Measurements from ENCODE around the gene TBC1D5.

The TBC1D5 gene

DNA sequence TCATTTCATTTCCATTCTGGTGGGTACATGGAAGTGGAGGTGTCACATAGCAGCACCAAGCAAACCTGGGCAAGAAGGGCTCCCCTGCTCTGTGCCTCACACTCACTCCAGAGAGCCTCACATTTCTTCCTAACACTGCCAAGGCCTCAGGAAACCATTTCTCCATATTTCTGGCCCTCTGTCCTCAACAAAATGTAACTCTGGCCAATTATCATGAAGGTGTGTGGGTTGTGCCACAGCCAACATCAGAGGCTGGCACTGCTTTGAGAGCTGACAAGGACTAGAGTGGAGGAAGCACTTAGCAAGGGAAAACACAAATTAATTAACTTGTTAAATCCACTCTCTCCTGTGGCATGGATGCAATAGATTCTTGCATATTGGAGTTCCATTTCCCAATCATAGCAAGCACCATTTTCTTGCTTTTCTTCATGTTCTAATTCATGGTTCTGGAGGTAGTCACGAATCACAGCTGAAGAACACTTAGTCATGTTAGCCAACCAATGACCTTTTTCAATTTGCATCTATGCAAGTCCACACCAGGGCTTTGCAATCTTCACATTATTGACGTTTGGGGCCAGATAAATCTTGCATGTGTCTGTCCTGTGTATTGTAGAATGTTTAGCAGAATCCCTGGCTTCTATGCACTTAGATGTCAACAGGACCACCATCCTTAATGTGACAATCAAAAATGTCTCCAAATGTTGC lies 616.5 kb downstream of the TBC1D5 start:
- DNase-seq = no peak

GRCh38 chr3:17122758-17123157 lies 619.7 kb downstream of the TBC1D5 start:
- DNase-seq = no peak

DNA sequence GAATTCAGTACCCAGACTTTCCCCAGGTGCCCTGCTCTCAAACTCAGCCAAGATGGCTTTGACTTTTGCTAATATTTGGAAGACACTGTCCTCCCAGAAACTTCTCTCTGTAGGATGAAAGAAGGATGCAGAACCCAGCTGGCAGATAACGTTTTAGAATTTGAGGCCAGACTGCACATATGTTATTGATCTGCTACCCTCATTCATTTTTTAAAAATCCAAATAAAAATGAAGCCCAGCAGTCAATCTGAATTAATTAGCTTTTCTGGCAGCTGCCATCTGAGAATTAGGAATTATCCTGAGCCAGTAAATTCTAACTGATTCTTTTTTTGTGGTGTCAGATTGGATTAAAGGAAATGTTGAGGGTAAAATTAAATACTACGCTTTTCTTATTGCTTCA lies 621.1 kb downstream of the TBC1D5 start:
- no peak for DNase-seq

GRCh38 chr3:17120115-17120514 lies 622.3 kb downstream of the TBC1D5 start:
- DNase-seq = no peak

DNA sequence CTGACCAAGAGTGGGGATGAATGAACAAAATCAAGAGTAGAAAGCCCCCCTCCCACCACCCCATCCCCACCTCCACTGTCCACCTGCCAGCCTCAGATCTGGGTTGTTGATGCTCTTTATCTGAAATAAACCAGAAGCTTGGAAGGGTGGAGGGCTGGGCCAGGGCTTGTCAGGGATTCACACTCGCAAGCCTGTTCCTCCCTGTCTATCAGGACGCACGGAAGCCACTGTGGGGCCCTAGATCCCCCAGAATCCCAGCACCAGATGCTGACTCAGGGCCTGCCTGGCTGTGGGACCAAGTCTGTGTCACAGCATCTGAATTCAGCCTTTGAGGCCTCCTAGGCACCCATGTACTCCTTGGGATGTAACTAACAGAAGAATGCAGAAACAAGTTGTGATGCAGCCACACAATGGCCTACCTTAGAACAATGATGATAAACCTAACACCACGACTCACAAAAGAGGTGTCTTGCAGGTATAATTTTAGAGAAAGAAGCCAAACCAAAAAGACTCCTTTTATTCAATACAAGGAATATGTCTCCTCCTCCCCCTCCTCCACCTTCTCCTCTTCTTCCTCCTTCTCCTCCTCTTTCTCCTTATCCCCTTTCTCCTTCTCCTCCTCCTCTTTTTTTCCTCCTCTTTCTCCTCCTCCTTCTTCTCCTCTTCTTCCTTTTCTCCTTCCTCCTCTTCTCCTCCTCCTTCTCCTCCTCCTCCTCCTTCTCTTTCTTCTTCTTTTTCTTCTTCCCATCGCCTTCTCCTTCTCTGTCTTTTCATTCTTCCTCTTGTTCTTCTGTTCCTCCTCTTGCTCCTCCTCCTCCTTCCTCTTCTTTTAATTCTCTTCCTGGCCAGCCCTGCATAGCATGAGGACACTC lies 623.0 kb downstream of the TBC1D5 start:
- DNase-seq = no peak

DNA sequence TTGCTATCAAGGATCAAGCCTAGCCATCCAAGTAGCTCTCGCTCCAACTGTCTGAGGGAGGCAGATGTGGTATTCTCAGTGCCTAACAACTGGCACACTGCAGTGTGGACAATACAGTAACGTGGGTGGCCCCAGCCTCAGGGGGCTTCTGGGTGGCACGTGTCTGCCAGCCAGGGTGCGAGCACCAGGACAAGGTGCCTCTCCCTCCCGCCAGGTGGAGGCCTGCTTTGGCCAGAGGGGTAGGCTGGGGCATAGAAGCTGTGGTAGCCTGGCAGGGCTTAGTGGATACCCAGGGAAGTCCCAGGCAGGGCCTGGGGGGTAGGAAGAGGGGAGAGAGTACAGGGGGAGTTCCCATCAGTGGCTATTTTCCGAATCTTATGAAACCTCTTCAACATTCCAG lies 623.7 kb downstream of the TBC1D5 start:
- DNase-seq = no peak

DNA sequence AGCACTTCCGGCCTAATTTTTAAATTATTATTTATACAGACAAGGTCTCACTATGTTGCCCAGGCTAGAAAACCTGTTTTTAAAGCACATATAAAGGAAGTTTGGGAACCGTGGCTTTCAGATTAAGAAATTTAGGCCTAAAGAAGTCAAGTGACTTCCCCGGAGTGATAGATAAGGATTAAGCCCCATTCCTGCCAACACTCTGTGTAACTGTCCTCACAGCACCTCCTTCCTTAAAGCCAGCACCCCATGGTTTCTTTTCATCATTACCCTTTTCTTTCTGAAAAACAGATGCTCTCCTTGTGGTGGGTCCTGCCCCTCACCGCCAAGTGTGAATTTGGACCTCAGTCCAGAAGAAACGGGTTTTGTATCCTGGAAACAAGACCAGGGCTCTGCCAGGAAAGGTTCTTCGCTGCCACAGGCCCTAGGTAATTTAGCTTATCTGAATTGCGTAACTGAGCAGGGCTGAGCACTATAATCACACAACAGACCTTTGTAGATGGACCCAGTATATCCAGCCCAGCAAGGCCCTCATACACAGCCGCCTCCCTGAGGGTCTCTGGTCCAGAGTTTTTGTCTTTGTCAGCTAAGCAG lies 626.3 kb downstream of the TBC1D5 start:
- DNase-seq = no peak

GRCh38 chr3:17115186-17115585 lies 627.2 kb downstream of the TBC1D5 start:
- DNase-seq = no peak

DNA sequence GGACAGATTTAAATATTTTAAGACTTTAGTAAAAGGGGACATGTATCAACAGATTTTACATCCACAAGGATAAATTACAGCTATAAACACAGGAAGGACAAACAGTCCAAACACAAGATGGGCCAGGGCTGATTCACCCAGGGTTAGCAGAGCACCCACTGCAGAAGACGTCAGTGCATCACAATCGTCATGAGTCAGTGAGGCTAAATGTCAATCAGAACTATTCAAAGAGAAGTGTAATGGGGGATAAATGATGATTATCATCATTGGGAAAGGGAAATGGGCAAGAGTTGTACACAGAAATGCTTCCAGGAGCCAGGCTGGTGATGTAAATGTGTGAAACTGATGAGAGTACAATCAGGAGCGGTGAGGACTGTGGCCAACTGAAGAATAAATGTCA lies 630.8 kb downstream of the TBC1D5 start:
- no peak for DNase-seq

- DNase-seq = no peak
Measured at GRCh38 chr3:17110660-17111396, 631.6 kb downstream of the TBC1D5 start.

Data from T-helper 1 cell (primary cell).